RWPE1 (cell line): ENCODE results near the gene TKFC.

Experiments used
- CTCF ChIA-PET: fragments of 350-600 bp; sonication (Branson Sonifier 250); formaldehyde crosslinking; extraction: SDS; loops from one replicate; lab custom pipeline; 2021; lab: Yijun Ruan, JAX
- POLR2A ChIA-PET: fragments of 400-600 bp; formaldehyde crosslinking; extraction: SDS; loops from one replicate; lab custom pipeline; 2020; ENCODE audit warnings: antibody characterized with exemption; ENCODE audit not compliant: low non-redundant PET; lab: Yijun Ruan, JAX
- DNase-seq: peaks from one replicate; pipeline ENCODE4 v3.0.0; 2012; ENCODE audit warnings: low spot score
- H3K27ac ChIP-seq: fragments of 450-650 bp; 2 replicates; pipeline ENCODE4 v1.5.1; 2017
- CTCF ChIP-seq: fragments of 450-650 bp; conservative IDR thresholded peaks from 2 replicates; pipeline ENCODE4 v1.5.1; 2017; ENCODE audit warnings: low read depth, mild to moderate bottlenecking

Gene TKFC

DNA sequence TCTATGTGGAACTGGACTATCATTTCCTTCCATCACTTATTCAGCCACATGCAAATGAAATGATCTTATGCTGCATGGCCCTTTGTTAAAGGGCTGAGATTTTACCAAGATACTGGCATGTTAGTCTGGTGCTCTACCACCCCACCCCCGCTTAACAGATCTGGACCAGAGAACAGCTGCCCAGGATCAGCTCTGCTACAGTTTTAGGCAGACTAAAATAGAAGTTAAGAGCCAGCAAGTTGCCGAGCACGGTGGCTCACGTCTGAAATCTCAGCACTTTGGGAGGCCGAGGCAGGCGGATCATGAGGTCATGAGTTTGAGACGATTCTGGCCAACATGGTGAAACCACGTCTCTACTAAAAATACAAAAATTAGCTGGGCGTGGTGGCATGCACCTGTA, 4.7 kb upstream of the TKFC start:
- no peak for TF ChIP-seq CTCF
- DNase-seq: no peak
- peak overlapping the region; percentile 17; the same call in 1 of the 2 replicates for H3K27ac ChIP-seq
- POLR2A ChIA-PET: interaction anchor here (0.6 kb wide), 1 partner anchor 1512 kb away, joined by 3 read pairs; no protein-coding TSS in a partner anchor
- CTCF ChIA-PET: interaction anchor here (0.6 to 2.2 kb wide), 3 partner anchors 8 to 57 kb away, joined by 3 to 8 read pairs (median 7); no protein-coding TSS in a partner anchor

DNA sequence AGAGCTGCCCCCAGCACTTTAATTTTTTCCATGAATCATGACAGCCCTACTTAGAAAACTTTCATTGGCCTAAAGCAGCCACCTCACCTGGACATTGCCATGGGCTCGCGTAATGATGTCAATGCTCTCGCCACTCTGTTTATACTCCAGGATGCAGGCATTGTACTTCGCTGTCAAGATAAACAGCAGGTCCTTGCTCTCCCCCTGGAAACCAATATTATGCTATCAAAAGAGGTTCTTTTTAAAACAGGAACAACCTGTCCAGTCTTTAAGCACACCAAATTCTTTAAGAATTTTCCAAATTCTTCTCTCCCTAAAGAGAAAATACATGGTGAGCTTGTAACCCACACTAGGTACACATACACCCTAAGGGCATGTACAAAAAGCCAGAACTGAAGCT, 3.2 kb upstream of the TKFC start:
- no peak overlapping the region for H3K27ac ChIP-seq
- CTCF ChIA-PET: no interaction called here
- POLR2A ChIA-PET: no interaction called here
- no peak for TF ChIP-seq CTCF
- no peak for DNase-seq

- no peak for TF ChIP-seq CTCF
- POLR2A ChIA-PET: no interaction called here
- no peak for DNase-seq
- CTCF ChIA-PET: interaction anchor here (0.6 kb wide), 3 partner anchors 30 to 567 kb away, joined by 3 to 4 read pairs (median 3); no protein-coding TSS in a partner anchor
- H3K27ac ChIP-seq: no peak overlapping the region
These were observed 1.4 kb upstream of the TKFC start for GRCh38 chr11:61331651-61332050.

GRCh38 chr11:61332281-61332796, 689 bp upstream of the TKFC start:
- peak overlapping the region; percentile 84 for H3K27ac ChIP-seq
- DNase-seq: peak; percentile 45
- no peak for TF ChIP-seq CTCF
- CTCF ChIA-PET: interaction anchor here (0.6 kb wide), 1 partner anchor 33 kb away, joined by 4 read pairs; no protein-coding TSS in a partner anchor
- POLR2A ChIA-PET: no interaction called here

DNA sequence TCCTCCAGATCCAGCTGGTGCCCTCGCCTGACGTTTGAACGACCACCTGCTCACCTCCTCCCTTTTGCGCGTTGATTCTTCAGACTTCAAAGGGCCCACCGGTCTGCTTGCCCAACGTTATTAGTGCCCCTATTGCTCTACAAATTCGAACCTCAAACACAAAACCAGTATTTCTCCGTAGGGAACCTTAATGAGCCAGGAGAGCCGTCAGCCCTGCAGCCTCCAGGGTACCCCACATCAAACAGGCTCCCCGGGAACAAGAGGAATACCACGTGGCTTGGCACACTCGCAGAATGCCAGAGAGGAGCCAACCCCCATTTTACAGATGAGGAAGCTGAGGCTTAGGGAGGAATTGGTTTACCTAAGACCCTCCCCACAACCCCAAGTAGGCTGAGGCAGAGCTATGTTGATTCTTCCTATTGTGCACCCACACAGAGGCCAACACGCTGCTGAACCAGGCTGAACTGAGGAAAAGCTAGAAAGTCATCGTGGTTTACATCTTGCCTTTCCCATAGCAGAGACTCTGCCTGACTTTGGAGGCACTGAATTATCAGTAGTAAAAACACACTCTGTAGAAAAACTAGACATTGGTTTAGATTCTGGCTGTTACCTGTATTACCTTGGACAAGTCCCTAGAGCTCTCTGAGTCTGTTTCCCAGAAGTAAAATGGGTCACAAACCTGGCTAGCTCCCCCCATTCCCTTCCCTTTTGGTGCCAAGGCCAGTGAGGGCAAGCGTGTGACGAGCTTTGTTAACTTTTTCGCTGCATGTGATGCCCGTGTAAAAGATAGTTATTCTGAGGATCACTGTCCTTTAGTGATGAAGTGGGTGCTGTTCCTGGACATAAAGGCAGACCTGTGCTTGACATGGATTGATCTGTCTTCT, 764 bp downstream of the TKFC start:
- ChIA-PET POLR2A (interaction anchor here (1.0 to 1.2 kb wide), 2 partner anchors 29 to 48 kb away, joined by 3 to 4 read pairs; partner anchors contain the start of gene TMEM138), CTCF (interaction anchor here (0.5 to 5.4 kb wide), 5 partner anchors 23 to 1322 kb away, joined by 3 to 86 read pairs (median 4); no protein-coding TSS in a partner anchor)
- no peak for TF ChIP-seq CTCF
- peak overlapping the region; percentile 84 for H3K27ac ChIP-seq
- no peak for DNase-seq
